GM19468 (cell line): ENCODE measurements around the gene EVA1C.
"Not testable (repeated sequence)": the region's sequence is repeated elsewhere in the genome, so short reads cannot be mapped to it uniquely, and the experiment has no call there.

ENCODE experiments used
- ATAC-seq: cut with Tn5 transposase; IDR thresholded peaks from one replicate; pipeline ENCODE4 v1.9.1; 2021; ENCODE audit warnings: mild to moderate bottlenecking, moderate library complexity, moderate number of reproducible peaks; ENCODE audit not compliant: unreplicated experiment; ENCODE audit errors: extremely low read depth

EVA1C gene

DNA sequence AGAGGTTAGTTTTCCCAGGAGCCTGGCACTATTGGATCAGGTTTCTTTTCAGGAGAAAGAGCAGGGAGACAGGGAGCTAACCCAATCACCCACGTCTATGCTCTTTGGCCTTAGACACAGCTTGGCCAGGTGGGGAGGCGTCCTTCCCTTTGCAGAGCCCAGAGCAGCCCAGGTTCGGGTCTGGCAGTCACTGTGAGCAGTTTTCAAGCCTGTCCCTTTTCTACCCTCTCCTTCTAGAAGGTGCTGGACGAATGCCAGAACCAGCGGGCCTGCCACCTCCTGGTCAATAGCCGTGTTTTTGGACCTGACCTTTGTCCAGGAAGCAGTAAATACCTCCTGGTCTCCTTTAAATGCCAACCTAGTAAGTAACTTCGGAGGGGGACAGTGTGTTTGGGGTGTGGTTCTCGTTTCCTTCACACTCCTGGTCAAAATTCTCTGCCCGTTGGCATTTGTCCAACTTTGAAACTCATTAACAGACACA lies 44.9 kb downstream of the EVA1C start:
- ATAC-seq = no peak

- ATAC-seq = no peak
These were observed 45.5 kb downstream of the EVA1C start for GRCh38 chr21:32457962-32458361.

DNA sequence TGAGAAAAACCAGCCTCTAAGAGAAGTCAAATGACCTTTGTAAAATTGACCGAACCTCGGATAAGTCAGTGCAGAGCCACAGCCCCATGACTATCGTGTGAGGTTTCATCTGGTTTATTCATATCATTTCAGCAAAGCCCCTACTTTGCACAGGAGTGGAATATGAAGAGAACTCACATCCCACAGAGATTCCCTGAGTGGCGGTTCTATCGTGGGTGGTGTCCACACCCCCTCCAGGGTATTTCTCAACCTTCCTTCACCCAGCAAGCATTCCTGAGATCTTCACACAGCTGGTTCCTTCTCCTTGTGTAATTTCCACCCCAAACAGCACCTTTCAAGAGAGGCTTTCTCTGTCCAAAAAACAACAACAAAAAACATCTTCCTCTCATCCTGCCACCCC lies 47.5 kb downstream of the EVA1C start:
- ATAC-seq = no peak

- no peak for ATAC-seq
These were observed 49.0 kb downstream of the EVA1C start for GRCh38 chr21:32461503-32461902.

DNA sequence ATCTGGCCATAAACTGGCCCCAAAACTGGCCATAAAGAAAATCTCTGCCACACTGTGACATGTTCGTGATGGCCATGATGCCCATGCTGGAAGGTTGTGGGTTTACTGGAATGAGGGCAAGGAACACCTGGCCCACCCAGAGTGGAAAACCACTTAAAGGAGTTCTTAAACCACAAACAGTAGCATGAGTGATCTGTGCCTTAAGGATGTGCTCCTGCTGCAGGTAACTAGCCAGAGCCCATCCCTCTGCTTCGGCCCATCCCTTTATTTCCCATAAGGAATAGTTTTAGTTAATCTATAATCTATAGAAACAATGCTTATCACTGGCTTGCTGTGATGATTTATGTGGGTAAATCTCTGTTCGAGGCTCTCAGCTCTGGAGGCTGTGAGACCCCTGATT lies 50.1 kb downstream of the EVA1C start:
- ATAC-seq = not testable (repeated sequence)

DNA sequence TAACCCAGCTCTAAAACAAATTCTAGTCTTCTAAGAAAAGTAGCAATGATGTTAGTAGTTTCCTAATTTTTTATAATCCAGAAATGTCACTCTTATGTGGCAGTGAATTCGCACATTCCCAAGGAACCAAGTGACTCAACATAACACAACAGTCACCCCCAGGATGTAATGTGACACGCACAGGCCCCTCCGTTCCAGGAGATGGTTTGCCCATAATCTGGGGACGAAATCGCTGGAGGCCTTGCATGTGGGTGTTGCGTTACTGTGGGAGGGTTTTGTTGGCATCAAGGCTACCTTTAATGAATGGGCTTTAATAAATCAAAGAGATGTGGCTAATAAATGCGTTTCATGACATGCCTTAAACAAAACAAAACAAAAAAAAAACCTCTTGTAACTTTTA lies 50.9 kb downstream of the EVA1C start:
- no peak for ATAC-seq

- ATAC-seq = no peak
These were observed 51.4 kb downstream of the EVA1C start for GRCh38 chr21:32463889-32464300.

DNA sequence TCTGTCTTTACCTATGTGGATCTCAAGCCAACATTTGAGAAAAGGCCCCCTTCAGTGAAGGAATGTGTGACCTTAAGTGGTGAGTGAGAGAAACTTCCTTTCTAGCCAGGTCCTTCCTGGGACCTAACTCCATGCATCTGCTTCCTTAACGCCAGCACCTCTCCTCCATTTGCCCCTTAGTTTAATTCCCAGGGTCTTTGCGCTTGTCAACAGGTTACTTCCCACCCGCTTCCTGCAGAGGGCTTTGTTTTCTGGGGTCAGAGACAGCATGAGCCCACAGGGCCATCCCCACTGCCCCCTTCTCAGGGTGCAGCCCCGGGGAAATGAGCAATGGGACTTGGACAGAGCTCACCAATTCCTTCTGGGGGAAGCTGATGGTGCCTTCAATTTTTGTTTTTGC lies 54.8 kb downstream of the EVA1C start:
- no peak for ATAC-seq

DNA sequence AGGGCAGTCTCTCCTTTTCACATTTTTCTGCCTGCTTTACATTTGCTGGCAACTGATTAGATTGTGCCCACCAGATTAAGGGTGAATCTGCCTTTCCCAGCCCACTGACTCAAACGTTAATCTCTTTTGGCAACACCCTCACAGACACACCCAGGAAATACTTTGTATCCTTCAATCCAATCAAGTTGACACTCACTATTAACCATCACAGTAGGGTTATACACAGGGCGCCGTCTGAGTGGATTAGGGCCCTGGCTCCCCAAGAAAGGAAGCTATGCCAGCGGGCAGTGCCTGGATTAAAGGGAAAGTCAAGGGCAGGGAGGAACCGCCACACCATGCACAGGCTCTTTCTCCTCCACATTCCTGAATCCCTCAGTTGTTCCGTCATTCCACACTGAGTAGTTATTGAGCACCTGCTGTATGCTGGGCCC lies 56.2 kb downstream of the EVA1C start:
- no peak for ATAC-seq

DNA sequence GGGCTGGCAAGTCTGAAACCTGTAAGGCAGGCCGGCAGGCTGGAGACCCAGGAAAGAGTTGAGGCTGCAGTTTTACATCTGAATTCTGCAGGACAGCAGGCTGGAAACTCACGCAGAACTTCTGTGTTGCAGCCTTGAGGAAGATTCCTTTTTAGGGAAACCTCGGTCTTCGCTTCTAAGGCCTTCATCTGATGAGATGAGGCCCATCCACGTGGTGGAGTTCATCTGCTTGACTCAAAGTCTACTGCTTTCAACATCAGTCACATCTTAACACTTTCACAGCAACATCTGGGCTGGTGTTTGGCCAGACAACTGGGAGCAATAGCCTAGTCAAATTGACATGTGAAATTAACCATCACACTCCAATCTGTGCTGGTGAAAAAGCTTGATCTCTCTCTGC lies 57.1 kb downstream of the EVA1C start:
- no peak for ATAC-seq

DNA sequence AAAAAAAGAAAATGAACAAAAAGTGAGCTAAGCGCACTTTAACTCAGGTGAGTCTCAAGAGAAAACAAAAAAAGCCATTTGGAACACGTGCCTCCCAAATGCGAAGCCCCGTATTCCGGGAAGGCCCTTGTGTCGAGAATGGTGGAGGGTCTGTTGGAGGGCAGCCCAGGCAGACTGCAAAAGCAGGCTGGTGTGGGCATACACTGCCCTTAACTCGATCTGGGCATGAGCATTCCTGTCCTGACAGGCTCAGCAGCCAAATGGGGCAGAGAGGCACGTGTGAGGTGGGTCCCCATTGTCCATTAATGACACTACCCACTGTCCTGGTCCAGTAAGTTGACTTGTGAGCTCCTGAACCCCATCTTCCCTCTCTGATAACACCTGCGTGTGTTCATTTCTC lies 57.7 kb downstream of the EVA1C start:
- no peak for ATAC-seq

GRCh38 chr21:32472890-32473765 lies 60.6 kb downstream of the EVA1C start:
- ATAC-seq = no peak

DNA sequence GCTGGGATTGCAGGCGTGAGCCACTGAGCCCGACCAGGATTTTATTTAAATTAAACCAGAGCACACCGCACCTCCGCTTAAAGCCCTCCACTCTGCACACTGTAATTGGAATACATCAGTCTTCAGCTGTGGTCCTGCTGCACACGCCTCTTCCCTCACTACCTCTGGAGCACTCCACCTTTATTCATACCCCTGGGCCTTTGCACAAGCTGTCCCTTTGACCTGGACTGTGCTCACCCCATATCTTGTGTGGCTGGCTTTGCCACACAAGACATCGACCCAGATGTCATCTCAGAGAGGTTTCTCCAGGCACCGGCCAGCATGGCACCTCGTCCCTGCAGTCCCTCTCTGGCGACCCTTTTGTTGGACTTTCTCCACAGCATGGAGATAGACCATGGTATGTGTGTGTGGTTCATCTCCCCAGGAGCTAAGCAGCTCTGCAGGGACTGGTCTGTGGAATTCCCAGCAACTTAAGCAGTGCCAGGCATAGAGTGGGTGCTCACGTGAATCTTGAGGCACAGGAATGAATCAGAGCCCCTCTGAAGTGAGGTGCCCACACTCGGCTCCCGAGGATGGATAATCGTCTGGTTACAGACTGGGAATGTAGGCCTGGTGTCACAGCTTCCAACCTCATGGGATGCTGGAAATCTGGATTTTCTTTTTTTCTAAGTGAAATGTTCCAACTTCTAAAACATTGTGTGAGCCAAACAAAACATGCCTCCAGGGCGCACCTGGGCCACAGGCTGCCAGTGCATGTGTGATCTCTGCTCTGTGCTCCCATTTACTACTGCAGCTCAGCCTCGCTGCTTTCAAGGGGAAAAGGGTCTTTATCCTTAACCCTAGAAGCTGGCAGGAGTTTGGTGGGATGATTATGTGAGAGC lies 61.9 kb downstream of the EVA1C start:
- no peak for ATAC-seq

DNA sequence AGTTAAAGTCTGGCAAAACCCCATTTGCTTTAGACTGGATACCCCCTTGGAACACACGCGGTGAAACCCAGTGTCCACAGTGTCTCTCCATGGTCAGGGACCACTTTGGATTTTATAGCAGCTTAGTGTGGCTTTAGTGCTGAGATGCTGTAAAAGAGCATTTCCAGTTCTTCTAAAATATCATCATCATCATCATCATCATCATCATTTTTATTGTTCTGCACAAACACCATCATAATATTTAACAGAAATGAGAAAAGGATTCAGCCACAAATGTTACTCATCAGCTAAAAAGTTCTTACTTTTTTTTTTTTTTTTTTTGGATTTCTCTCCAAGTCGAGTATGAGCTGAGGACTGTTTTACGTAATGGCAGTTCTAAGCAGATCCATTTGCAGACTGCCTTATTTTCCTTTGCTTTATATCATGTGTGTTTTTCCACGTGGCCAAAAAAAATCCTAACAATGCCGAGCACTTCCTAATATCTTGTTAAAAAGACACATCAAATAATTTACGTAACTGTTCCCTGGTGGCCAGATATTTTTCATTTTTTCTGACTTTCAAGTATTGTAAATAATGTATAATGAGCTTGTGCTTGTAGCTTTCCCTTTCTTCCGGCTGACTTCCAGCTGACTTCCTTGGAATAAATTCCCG lies 62.8 kb downstream of the EVA1C start:
- ATAC-seq = no peak

- ATAC-seq = no peak
These were observed 64.3 kb downstream of the EVA1C start for GRCh38 chr21:32476661-32477423.

DNA sequence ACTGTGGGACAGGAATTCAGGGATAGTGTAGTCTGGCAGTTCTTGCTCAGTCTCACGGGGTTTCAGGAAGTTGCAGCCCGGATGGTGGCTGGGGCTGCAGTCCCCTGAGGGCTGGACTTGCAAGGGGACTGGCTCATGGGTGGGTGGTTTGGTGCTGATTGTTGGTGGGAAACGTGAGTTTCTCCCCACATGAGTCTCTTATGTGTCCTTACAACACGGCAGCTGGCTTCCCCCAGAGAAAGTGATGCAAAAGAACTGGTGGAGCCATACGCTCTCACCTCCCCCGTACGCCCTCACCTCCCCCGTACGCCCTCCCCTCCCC lies 64.9 kb downstream of the EVA1C start:
- ATAC-seq = no peak

GRCh38 chr21:32481875-32482408 lies 69.4 kb downstream of the EVA1C start:
- ATAC-seq = no peak

DNA sequence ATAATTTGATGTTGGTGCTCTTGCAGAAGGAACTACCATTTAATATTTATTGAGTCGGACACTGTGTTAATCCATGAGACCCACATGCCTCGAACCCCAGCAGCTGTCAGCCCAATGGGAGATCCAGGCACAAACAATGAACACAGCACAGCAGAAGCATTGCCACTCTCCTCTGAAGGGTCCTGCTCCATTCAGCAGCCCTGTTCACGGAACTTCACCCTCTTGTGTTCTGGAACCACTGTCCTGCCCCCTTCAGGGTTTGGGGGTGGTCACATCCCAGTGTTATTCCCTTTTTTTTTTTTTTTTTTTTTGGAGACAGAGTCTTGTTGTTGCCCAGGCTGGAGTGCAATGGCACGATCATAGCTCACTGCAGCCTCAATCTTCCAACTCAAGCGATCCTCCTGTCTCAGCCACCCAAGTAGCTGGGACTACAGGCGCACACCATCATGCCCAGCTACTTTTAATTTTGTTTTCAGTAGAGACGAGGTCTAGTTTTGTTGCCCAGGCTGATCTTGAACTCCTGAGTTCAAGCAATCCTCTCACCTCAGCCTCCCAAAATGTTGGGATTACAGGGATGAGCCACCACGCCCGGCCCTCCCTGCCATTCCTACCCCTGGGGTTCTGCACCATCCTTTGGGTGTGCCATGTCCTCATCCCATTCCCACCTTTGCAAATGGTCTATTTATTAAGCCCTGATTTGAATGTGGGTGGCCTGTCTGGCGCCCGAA lies 70.2 kb downstream of the EVA1C start:
- ATAC-seq = no peak

- no peak for ATAC-seq
These were observed 70.7 kb downstream of the EVA1C start for GRCh38 chr21:32483293-32483595.
